GM12801 (cell line): ENCODE measurements around the gene MMD.

Experiments used
- TF ChIP-seq, protein P1 (sequence below): IDR thresholded peaks from one replicate; pipeline ENCODE4 v1.5.1; 2011; ENCODE audit warnings: control low read depth; ENCODE audit not compliant: insufficient read length; ENCODE audit errors: extremely low read depth

The MMD gene

DNA sequence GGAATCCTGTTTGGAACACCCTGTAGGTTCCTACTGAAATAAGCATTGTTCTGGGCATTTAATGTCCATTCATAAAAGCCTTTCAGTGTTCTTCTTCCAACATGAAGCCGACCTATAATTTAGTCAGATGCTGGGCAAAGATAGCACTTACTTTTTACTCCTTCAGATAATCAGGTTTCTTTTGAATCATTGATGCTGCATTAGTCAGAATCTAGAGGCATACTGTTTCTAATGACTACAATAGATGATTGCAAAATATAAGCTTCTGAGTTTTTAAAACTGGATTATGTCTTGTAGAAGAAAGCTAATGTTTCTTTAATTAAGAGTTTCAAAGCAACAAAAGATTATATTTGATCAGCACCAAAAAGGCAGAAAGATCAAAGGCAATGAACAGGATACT lies 16.0 kb downstream of the MMD start:
- TF ChIP-seq, protein P1, sequence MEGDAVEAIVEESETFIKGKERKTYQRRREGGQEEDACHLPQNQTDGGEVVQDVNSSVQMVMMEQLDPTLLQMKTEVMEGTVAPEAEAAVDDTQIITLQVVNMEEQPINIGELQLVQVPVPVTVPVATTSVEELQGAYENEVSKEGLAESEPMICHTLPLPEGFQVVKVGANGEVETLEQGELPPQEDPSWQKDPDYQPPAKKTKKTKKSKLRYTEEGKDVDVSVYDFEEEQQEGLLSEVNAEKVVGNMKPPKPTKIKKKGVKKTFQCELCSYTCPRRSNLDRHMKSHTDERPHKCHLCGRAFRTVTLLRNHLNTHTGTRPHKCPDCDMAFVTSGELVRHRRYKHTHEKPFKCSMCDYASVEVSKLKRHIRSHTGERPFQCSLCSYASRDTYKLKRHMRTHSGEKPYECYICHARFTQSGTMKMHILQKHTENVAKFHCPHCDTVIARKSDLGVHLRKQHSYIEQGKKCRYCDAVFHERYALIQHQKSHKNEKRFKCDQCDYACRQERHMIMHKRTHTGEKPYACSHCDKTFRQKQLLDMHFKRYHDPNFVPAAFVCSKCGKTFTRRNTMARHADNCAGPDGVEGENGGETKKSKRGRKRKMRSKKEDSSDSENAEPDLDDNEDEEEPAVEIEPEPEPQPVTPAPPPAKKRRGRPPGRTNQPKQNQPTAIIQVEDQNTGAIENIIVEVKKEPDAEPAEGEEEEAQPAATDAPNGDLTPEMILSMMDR = no peak

DNA sequence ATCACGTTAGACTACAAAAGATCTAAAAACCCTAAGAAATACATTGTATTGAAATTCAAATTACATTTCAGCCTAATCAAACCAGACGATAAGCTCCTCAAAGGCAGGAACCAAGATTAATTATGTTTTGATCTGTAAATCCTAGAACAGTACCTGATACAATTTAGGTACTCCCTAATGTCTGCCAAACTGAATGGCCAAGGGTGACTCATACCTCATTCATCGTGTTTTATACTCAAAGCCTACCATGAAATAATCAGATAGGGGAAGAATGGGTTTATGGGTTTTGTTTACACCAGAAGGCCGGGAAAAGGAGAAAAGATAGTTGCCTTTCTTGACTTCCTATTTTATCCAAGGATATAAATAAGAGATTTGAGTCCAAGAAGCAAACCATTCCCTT lies 19.3 kb downstream of the MMD start:
- TF ChIP-seq, protein P1 = no peak

DNA sequence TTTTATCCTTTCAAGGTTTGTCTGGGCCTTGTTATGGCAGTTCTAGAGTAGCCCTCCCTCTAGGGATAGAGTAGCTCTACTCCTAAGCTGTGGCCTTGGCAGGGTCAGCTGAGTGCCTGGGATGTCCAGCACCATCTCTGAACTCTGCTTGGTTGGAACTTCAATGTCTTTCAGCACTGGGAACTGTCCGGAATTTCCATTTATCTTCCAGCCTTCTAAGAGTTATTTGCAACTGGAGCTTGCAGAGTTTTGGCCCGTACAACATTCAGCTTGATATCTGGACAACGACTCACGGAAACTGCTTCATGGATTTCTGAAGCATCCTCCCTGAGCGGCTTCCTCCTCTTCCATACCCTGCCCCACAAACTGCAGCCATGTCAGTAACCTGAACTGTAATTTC lies 22.9 kb downstream of the MMD start:
- TF ChIP-seq, protein P1 = no peak

DNA sequence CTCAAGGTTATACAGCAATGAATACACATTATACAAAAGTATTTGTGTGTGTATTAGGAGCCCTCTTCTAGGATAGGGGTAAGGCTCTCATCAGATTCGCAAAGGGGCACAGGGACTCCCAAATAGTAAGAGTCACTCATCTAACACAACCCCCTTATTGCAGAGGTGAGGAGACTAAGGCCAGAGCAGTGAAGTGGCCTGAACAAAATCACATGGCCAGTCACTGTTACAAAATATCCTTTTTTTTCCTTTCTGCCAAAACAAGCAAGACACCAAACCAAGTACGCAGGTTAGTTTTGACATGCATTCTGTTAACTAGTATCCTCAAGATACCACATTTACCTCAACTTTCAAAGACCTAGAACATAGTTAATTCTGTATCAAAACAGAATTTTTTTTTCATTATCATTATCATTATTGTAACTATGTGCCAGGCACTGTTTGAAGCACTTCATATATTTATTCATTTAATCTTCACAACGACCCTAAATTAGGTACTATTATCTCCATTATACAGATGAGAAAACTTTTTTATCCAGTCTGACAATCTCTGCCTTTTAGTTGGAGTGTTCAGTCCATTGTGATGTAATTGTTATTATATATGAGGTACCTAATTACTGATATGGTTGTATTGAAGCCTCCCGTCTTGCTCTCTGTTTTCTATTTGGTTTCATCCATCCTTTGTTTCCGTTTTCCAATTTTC lies 25.7 kb downstream of the MMD start:
- TF ChIP-seq, protein P1 = no peak

DNA sequence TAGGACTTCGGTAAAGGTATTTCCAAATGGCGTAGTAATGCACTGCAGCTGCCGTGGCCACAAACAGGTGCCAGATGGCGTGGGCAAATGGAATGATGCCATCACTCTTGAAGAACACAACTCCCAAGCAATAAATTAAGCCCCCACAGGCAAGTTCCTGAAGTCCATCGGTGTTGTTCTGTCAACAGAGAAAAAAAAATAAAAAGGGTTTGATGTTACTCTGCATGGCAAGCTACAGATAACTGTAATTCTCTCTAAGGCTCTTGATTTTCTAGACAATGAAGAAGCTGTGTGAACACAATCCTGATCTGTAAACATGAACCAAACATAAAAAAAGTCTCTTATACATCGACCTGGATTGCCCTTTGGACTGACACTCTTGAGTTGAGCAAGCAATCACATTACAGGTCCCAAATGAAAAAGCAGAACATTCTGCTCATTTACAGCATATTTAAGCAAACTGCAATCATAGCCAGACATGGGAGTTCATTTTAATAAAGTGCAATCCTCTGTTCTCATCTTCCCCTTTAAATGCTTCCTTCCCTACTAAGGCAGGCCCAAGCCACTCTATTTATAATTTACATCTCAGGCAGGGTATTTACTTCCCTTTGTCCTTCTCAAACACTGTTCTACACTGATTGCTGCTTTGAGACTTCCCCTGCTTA lies 27.1 kb downstream of the MMD start:
- TF ChIP-seq, protein P1 = no peak

DNA sequence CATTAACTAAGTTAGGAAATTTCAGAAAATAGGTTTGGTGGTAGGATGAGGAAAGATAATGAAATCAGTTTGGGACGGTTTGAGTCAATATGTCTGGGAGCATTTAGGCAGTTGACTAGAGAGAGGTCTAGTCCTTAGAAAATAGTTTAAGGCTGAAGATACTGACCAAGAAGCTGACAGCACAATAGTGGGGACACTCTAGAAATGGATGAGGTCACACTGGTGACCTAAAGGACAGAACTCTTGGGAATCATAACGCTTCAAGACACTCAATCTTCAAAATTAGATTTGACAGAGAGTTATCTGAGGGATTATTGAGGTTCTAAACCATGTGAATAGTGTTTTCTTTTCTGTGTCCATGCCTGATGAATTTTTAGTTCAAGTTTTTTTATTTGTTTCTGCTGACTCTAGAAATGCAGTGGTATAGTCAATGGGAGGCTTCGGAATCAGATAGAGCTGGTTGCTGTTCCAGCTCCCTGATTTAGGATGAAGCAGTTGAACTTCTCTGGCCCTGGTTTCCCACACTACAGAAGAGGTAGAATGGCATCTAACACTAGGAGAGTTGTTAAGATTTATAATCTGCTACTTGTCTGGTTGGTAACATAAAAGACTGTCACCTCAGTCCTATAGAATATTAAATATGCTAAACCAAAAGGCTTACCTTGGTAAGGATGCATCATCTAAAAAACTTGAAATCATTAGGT lies 29.7 kb downstream of the MMD start:
- TF ChIP-seq, protein P1 = no peak

DNA sequence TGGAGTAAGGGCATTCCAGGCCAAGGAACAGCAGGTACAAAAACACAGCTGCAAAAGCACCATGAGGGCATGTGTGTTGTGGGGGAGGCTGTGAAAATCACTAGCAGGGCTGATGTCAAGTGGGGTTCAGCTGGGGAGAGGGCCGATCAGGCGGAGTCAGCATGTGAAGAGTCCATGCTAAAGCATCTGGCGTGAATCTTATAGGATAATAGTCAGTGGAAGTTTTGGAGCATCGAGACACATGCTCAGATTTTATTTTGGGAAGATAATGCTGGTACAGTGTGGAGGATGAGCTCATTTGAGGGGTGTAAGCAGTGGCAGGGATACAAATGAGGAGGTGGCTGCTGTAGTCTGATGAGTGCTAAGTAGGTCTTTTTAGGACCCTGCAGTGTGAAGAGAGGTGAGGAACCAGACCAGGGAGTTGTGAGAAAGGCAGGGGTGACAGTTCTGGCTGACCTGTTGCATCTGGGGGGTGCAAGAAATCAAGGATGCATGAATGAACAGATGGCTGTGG lies 30.3 kb downstream of the MMD start:
- TF ChIP-seq, protein P1 = no peak
